ENCODE measurements around the gene UTS2.

DNA sequence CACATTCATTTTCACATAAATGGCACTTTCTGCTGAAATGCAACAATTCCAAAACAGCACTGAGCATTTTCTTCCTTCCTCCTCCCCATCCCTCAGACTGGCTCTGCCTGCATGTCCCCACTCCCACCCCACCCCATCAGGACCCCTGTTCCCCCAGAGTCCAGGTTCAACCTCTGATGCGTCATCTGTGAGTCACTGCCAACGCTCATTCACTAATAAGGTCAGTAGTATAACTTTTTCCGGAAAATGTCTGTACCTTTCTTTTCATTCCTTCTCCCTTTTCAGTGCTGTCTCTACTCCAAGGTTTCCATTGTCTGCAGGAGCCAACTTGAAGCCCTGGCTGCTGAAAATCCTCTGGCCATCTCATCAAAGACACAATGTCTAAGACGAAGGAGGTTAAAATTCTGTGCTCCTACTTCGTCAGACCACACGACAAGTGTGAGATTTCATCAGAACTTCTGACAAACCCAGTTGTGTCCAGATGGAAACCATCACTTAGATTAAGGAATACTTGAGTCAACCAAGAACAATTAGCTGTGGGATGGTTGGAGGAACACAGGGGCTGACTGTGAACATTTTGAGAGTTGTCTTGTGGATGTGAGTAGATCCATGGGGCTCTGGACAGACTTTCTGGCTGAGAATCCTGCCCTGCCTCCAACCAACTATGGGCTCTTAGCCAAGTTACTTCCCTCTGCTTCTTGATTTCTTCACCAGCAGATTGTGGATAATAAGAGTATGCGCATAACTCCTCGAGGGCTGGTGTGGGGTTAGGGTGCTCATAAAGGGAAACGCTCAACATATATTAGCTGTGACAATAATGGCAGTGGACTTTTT, 35.6 kb upstream of the UTS2 start:
- TF ChIP-seq EP300 (IDR thresholded peaks at IDR 0.05) (no peak), RCOR1 (IDR thresholded peaks at IDR 0.05; ENCODE audit: low read depth, low read length) (no peak), POLR2A (IDR thresholded peaks at IDR 0.05; ENCODE audit: low read length) (no peak), SMC3 (IDR thresholded peaks at IDR 0.05) (no peak), CBX8 (IDR thresholded peaks at IDR 0.05) (no peak), ESRRA (IDR thresholded peaks at IDR 0.05; ENCODE audit: borderline replicate concordance, low read length) (no peak), RFX5 (IDR thresholded peaks at IDR 0.05) (no peak)
- TF ChIP-seq, protein P1, sequence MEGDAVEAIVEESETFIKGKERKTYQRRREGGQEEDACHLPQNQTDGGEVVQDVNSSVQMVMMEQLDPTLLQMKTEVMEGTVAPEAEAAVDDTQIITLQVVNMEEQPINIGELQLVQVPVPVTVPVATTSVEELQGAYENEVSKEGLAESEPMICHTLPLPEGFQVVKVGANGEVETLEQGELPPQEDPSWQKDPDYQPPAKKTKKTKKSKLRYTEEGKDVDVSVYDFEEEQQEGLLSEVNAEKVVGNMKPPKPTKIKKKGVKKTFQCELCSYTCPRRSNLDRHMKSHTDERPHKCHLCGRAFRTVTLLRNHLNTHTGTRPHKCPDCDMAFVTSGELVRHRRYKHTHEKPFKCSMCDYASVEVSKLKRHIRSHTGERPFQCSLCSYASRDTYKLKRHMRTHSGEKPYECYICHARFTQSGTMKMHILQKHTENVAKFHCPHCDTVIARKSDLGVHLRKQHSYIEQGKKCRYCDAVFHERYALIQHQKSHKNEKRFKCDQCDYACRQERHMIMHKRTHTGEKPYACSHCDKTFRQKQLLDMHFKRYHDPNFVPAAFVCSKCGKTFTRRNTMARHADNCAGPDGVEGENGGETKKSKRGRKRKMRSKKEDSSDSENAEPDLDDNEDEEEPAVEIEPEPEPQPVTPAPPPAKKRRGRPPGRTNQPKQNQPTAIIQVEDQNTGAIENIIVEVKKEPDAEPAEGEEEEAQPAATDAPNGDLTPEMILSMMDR (IDR thresholded peaks at IDR 0.05), result no peak

All from A549 (cell line).